GM13976 (cell line): Measurements from ENCODE around the gene RNPEPL1.

Source experiments
- DNase-seq: peaks from one replicate; pipeline ENCODE4 v3.0.0; 2012; ENCODE audit warnings: low spot score
- in situ Hi-C: fragments of 300-500 bp; cut with MboI; formaldehyde crosslinking; loops from one replicate; pipeline ENCODE4 v1.12.0; 2022; ENCODE audit warnings: low sequenced_read_pairs, mixed read lengths, inconsistent platforms; ENCODE audit not compliant: unreplicated experiment
- TF ChIP-seq, protein P1 (sequence below): IDR thresholded peaks from 2 replicates; pipeline ENCODE4 v1.5.1; 2012; ENCODE audit warnings: borderline replicate concordance, mild to moderate bottlenecking; ENCODE audit not compliant: insufficient read depth; ENCODE audit errors: extremely low read depth, missing control alignments, control extremely low read depth

RNPEPL1 gene

GRCh38 chr2:240522406-240522805 lies 45.9 kb upstream of the RNPEPL1 start:
- TF ChIP-seq, protein P1, sequence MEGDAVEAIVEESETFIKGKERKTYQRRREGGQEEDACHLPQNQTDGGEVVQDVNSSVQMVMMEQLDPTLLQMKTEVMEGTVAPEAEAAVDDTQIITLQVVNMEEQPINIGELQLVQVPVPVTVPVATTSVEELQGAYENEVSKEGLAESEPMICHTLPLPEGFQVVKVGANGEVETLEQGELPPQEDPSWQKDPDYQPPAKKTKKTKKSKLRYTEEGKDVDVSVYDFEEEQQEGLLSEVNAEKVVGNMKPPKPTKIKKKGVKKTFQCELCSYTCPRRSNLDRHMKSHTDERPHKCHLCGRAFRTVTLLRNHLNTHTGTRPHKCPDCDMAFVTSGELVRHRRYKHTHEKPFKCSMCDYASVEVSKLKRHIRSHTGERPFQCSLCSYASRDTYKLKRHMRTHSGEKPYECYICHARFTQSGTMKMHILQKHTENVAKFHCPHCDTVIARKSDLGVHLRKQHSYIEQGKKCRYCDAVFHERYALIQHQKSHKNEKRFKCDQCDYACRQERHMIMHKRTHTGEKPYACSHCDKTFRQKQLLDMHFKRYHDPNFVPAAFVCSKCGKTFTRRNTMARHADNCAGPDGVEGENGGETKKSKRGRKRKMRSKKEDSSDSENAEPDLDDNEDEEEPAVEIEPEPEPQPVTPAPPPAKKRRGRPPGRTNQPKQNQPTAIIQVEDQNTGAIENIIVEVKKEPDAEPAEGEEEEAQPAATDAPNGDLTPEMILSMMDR: no peak
- DNase-seq: no peak
- in situ Hi-C loops: loop anchor here (25.0 kb wide), 1 partner anchor 190 kb away; no protein-coding TSS in a partner anchor

DNA sequence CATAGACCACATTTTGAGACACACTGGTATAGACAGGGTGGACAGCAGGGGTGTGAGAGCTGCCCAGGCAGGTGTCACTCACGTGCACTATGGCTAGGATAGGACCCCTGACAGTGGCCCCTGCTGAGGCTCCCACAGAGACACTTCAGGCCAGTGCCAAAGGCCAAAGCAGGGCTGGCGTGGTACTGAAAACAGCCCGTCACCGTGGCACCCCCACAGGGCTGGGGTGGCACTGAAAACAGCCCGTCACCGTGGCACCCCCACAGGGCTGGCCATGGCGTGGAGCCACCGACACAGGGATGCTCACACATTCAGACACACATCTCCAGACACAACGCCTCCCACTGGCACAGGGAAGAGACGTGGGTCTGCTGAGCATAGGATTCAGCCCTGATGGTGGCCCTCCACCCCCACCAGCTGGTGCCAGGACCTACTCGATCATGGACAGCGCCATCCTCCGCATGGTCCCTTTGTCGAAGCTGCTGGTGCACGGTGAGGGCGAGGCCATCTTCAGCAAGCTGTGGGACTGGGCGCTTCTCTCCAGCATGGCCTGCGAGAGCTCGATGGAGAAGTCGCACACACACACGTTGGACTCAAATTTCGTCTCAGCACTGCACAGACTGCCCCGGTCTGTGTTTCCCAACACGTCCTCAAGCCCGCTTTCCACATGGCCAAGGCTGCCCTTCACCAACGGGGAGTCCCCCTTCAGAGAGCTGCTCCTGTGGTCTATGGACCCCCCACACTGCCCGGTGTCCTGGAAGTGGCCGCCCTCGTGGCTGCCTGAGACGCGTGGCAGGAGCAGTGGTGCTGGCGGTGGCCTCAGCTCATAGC lies 44.6 kb upstream of the RNPEPL1 start:
- DNase-seq: no peak
- in situ Hi-C loops: loop anchor here (25.0 kb wide), 1 partner anchor 189 kb away; no protein-coding TSS in a partner anchor
- TF ChIP-seq, protein P1: no peak

DNA sequence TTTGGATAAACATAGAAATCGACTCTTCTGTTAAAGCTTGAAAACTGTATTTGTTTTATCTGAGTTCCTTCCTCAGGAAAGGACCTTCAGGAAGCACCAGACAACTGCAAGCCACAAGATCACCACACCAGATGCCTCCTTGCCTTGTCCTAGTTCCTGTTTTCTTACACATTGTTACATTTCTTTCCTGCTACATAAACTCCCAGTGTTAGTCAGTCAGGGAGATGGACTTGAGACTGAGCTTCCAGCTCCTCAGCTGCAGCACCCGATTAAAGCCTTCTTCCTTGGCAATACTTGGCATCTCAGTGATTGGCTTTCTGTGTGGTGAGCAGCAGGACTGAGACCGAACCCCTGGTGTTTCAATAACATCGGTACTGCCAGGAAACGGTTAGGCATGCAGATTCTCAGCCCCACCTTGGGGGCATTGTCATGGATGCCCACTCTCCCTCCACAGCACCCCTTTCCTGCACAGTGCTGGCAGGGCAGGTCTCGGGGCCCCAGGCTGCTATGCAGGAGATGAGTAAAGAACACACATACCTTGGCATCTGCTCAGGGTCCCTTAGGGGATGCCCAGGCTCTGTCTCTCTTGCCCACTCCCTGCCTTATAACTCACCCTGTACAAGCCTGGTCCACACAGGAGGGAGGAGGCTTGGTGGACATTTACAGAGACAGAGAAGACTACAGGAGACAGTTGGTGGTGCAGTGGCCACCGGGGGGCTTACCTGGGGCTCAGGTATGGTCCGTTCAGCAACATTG lies 43.1 kb upstream of the RNPEPL1 start:
- in situ Hi-C loops: loop anchor here (25.0 kb wide), 1 partner anchor 187 kb away; no protein-coding TSS in a partner anchor
- TF ChIP-seq, protein P1: no peak
- no peak for DNase-seq

DNA sequence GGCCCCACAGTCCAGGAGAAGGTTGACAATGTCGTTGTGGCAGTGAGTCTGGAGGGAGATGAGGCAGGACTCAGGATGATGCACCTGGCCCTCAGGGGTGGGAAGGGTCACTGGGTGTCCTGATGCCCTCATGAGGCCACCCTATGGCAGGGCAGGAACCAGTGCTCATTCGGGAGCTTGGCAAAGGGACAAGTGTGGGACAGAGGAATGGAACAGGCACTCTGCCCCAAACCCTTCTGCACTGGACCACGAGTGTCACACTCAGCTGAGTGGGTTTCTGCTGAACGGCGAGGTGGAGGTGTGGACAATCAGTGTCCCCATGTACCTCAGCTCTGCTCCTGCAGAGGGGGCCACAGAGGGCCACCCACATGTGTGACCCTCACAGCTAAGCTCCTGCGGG lies 42.5 kb upstream of the RNPEPL1 start:
- in situ Hi-C loops: no loop called here
- no peak for DNase-seq
- TF ChIP-seq, protein P1: no peak

GRCh38 chr2:240526521-240526920 lies 41.8 kb upstream of the RNPEPL1 start:
- DNase-seq: no peak
- in situ Hi-C loops: no loop called here
- TF ChIP-seq, protein P1: no peak

DNA sequence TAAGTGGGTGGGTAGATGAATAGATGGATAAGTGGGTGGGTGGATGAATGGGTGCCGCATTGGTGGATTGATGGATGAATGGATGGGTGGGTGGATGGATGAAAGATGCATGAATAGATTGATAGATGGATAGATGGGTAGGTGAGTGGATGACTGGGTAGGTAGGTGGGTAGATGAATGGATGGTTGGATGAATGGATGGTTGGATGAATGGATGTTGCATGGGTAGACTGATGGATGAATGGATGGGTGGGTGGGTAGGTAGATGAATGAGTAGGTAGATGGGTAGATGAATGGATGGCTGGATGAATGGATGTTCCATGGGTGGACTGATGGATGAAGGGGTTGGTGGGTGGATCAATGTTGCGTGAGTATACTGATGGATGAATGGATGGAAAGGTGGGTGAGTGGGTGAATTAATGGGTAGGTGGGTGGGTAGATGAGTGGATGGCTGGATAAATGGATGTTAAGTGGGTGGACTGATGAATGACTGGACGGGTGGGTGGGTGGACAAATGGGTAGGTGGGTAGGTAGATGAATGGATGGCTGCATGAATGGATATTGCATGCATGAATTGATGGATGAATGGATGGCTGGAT lies 41.0 kb upstream of the RNPEPL1 start:
- in situ Hi-C loops: no loop called here
- TF ChIP-seq, protein P1: no peak
- no peak for DNase-seq
